Measurements from ENCODE around the gene GPR61. TPM values are rescaled to one million over a fixed set of nuclear protein-coding genes. Genes with fewer than 3 reads are reported as not detected.

GPR61 gene
- total and polyA plus RNA-seq, 9 of the 15 experiments (the other 6 are each of a cell fraction or from before 2014, with no cell fraction given) = 0.04 to 1.1 (median 0.25) TPM; not detected in 4

DNA sequence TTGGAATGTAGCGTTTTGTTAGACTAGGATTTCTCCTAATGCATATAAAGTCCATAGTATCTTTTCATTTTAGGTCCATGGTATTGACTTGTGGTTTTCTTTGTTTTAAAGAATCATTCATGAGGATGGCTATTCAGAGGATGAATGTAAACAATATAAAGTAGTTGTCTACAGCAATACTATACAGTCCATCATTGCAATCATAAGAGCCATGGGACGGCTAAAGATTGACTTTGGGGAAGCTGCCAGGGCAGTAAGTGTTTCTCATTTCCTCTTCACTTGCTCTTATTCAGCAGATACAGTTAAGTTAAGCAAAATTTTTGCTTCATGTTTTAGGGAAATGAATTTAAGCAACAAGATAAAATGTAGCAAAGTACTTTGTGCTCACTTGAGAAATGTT, 34.1 kb downstream of the GPR61 start:
- TF ChIP-seq RBM34 (IDR thresholded peaks at IDR 0.05; ENCODE audit: borderline replicate concordance, insufficient read depth, low read length) (no peak), ZSCAN29 (IDR thresholded peaks at IDR 0.05) (no peak), PTRF (tag; IDR thresholded peaks at IDR 0.05) (no peak), ZNF408 (CRISPR knock-in tag; IDR thresholded peaks at IDR 0.05; ENCODE audit: low read depth) (no peak), ZNF224 (CRISPR knock-in tag; IDR thresholded peaks at IDR 0.05) (no peak), COPS2 (conservative IDR thresholded peaks at IDR 0.05) (no peak), ZNF561 (CRISPR knock-in tag; conservative IDR thresholded peaks at IDR 0.05) (no peak), ZNF639 (CRISPR knock-in tag; conservative IDR thresholded peaks at IDR 0.05 in 1 of 2, IDR thresholded peaks at IDR 0.05 in 1 of 2) (no peak), EHMT2 (IDR thresholded peaks at IDR 0.05) (no peak), SLC30A9 (CRISPR knock-in tag; IDR thresholded peaks at IDR 0.05) (no peak), JUN (IDR thresholded peaks at IDR 0.05; ENCODE audit: borderline replicate concordance, low read depth, low read length) (no peak), JUN (CRISPR knock-in tag; IDR thresholded peaks at IDR 0.05; ENCODE audit: borderline replicate concordance) (no peak), WHSC1 (IDR thresholded peaks at IDR 0.05; ENCODE audit: low read length) (no peak), ILK (tag; IDR thresholded peaks at IDR 0.05; ENCODE audit: borderline replicate concordance, low read depth) (no peak), RB1 (IDR thresholded peaks at IDR 0.05; ENCODE audit: low read depth) (no peak), SNRNP70 (optimal IDR thresholded peaks at IDR 0.05; ENCODE audit: low read depth, low read length) (no peak), JUND (IDR thresholded peaks at IDR 0.05; ENCODE audit: borderline replicate concordance, low read depth, low read length) (no peak), JUND (tag; IDR thresholded peaks at IDR 0.05; ENCODE audit: borderline replicate concordance, low read depth, low read length) (no peak), HIVEP1 (CRISPR knock-in tag; IDR thresholded peaks at IDR 0.05) (no peak)
- TF ChIP-seq, protein P1, sequence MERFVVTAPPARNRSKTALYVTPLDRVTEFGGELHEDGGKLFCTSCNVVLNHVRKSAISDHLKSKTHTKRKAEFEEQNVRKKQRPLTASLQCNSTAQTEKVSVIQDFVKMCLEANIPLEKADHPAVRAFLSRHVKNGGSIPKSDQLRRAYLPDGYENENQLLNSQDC (CRISPR knock-in tag; IDR thresholded peaks at IDR 0.05) = no peak
- TF ChIP-seq, protein P2, sequence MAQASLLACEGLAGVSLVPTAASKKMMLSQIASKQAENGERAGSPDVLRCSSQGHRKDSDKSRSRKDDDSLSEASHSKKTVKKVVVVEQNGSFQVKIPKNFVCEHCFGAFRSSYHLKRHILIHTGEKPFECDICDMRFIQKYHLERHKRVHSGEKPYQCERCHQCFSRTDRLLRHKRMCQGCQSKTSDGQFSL (CRISPR knock-in tag; IDR thresholded peaks at IDR 0.05) = no peak
- TF ChIP-seq, protein P2 (tag; IDR thresholded peaks at IDR 0.05) = no peak
- DNase-seq (ENCODE audit: extremely low read depth in 1 of 4, low spot score in 3 of 4) = no peak
- H3K27me3 ChIP-seq (ENCODE audit: control insufficient read depth in 2 of 2, insufficient read depth in 2 of 2, low read length in 2 of 2) = no peaks in the 10 kb centered on the region
- no peak overlapping the region for H3K27ac ChIP-seq (ENCODE audit: extremely low read depth, low read depth, low read length)
- no peak overlapping the region for H3K4me2 ChIP-seq (ENCODE audit: insufficient read depth, low read length)
- BruUV-seq (replicated peaks) = no TSS peak
- no peaks in the 10 kb centered on the region; a peak in 1 of 5 replicates for H3K4me1 ChIP-seq (replicated peaks in 1 of 2; ENCODE audit: control insufficient read depth in 2 of 2, insufficient read depth in 2 of 2, low read length in 2 of 2)
- no peak for FAIRE-seq
- POLR2A ChIA-PET = interaction anchor here (0.6 kb wide), 1 partner anchor 30 kb away, joined by 4 read pairs; no protein-coding TSS in a partner anchor
- CTCF ChIA-PET (ENCODE audit: low intra/inter-chr PET ratio) = interaction anchor here (0.7 kb wide), 1 partner anchor 78 kb away, joined by 3 read pairs; no protein-coding TSS in a partner anchor
- no peak overlapping the region for H2AFZ ChIP-seq (ENCODE audit: low read depth, low read length)
- in situ Hi-C loops (cut with MboI) = no loop called here
- H3K4me3 ChIP-seq = no peak overlapping the region
- H3K9ac ChIP-seq (ENCODE audit: insufficient read depth in 1 of 2, low read depth in 2 of 2, low read length in 2 of 2) = no peak overlapping the region
- peaks cover 4% of the 10 kb centered on the region; the same call in 1 of the 2 replicates for H4K20me1 ChIP-seq (replicated peaks; ENCODE audit: control insufficient read depth, insufficient read depth, low read length)
- peaks cover 39% of the 10 kb centered on the region for H3K79me2 ChIP-seq (ENCODE audit: control insufficient read depth, insufficient read depth, low read length)
- 90% methylated on average over 2 of the region's 2 CpGs for WGBS (ENCODE audit: insufficient coverage, low coverage, missing lambda C conversion rate)
- no peaks in the 10 kb centered on the region for H3K9me1 ChIP-seq (ENCODE audit: control insufficient read depth, insufficient read depth, low read length)
- intact Hi-C loops (cut with micrococcal nuclease) = no loop called here
- no peaks in the 10 kb centered on the region for H3K9me3 ChIP-seq (replicated peaks; ENCODE audit: control insufficient read depth, insufficient read depth, low read depth, low read length)
- ATAC-seq = no peak
- peaks cover 22% of the 10 kb centered on the region; the same call in 2 of the 3 replicates for H3K36me3 ChIP-seq (ENCODE audit: control insufficient read depth, insufficient read depth, low read length)

Measured in K562 (cell line).